T-cell (primary cell): ENCODE results near the gene UROS. TPM values are rescaled to one million over a fixed set of nuclear protein-coding genes. Genes with fewer than 3 reads are reported as not detected.
A peak's percentile ranks its signal among the peaks of the same experiment; 100 is the strongest.

ENCODE experiments used
- ATAC-seq, 4 experiments: fragments of 200-7000 bp in 3 of 4; fragments of 150-1000 bp in 1 of 4; cut with Tn5 transposase; replicated peaks in 1 of 4; 1 replicate in 3 of 4; 2 replicates in 1 of 4; pipeline ENCODE4 v1.10.0; 2021; ENCODE audit warnings: moderate library complexity in 3 of 4, mild to moderate bottlenecking in 2 of 4, moderate number of reproducible peaks in 1 of 4
- CTCF ChIA-PET, 2 donors: fragments of 300-600 bp; sonication (Branson Sonifier 250); formaldehyde crosslinking; loops; one replicate each; lab custom pipeline; 2022; ENCODE audit warnings: antibody characterized with exemption in 2 of 2; lab: Charles Lee
- POLR2A ChIA-PET, 2 donors: fragments of 300-600 bp; sonication (Branson Sonifier 250); formaldehyde crosslinking; loops; one replicate each; lab custom pipeline; 2022; ENCODE audit warnings: antibody characterized with exemption in 2 of 2; lab: Charles Lee
- DNase-seq, 35 experiments: peaks; one replicate each; pipeline versions ENCODE4 v3.0.0 to v3.0.0-alpha.2; 2013 to 2023
- H3K27ac ChIP-seq: one replicate; pipeline ENCODE4 v1.5.1; 2013; ENCODE audit warnings: low read length
- H3K27me3 ChIP-seq, 2 experiments: replicated peaks in 1 of 2; 1 replicate in 1 of 2; 2 replicates in 1 of 2; pipeline versions ENCODE4 v1.6.1 to v1.7.0; 2013; ENCODE audit warnings: low read length in 1 of 2, mixed read lengths in 1 of 2; ENCODE audit not compliant: control insufficient read depth in 2 of 2, insufficient read depth in 2 of 2; ENCODE audit errors: extremely low read depth in 1 of 2
- H3K36me3 ChIP-seq, 2 donors: 1 replicate in 1 of 2; 2 replicates in 1 of 2; pipeline versions ENCODE4 v1.6.1 to v1.7.0; 2013; ENCODE audit warnings: low read length in 1 of 2; ENCODE audit not compliant: control insufficient read depth in 2 of 2, insufficient read depth in 1 of 2; ENCODE audit errors: extremely low read depth in 1 of 2
- H3K4me1 ChIP-seq, 2 experiments: 1 replicate in 1 of 2; 2 replicates in 1 of 2; pipeline versions ENCODE4 v1.6.1 to v1.7.0; 2013; ENCODE audit warnings: low read length in 2 of 2, mixed read lengths in 1 of 2; ENCODE audit not compliant: insufficient read depth in 2 of 2, control insufficient read depth in 1 of 2; ENCODE audit errors: extremely low read depth in 1 of 2
- H3K4me3 ChIP-seq, 2 donors: 1 replicate in 1 of 2; 2 replicates in 1 of 2; pipeline versions ENCODE4 v1.5.1 to v1.7.0; 2013; ENCODE audit warnings: mild to moderate bottlenecking in 2 of 2, low read length in 1 of 2, moderate library complexity in 1 of 2; ENCODE audit not compliant: control insufficient read depth in 1 of 2; ENCODE audit errors: extremely low read depth in 1 of 2
- H3K9me3 ChIP-seq: 2 replicates; pipeline ENCODE4 v1.7.0; 2013
- H3K27ac Mint-ChIP-seq, 2 donors: one replicate each; pipeline ENCODE4 v1.8.0; 2020 to 2021; ENCODE audit warnings: mild to moderate bottlenecking in 2 of 2, mixed read lengths in 2 of 2
- H3K27me3 Mint-ChIP-seq, 2 donors: one replicate each; pipeline ENCODE4 v1.8.0; 2021 to 2022; ENCODE audit warnings: mixed read lengths in 2 of 2
- H3K36me3 Mint-ChIP-seq: one replicate; pipeline ENCODE4 v1.8.0; 2021; ENCODE audit warnings: mixed read lengths
- H3K4me1 Mint-ChIP-seq, 3 donors: one replicate each; pipeline ENCODE4 v1.8.0; 2020 to 2022; ENCODE audit warnings: mixed read lengths in 3 of 3, mild to moderate bottlenecking in 1 of 3
- H3K4me3 Mint-ChIP-seq, 3 donors: one replicate each; pipeline ENCODE4 v1.8.0; 2020 to 2022; ENCODE audit warnings: mild to moderate bottlenecking in 3 of 3, mixed read lengths in 3 of 3, moderate library complexity in 3 of 3
- H3K9me3 Mint-ChIP-seq, 3 donors: one replicate each; pipeline ENCODE4 v1.8.0; 2020 to 2022; ENCODE audit warnings: mixed read lengths in 3 of 3
- WGBS: methylation state at CpG from one replicate; pipeline ENCODE4 v1.1.5; 2013; ENCODE audit warnings: missing lambda C conversion rate; ENCODE audit not compliant: insufficient coverage; 5-methylcytosine and 5-hydroxymethylcytosine counted together
- total RNA-seq, 35 experiments: library from RNA in 6 of 35; stranded (reverse) in 6 of 35; fragments of 120-200 nt in 1 of 35; gene quantifications; one replicate each; pipeline versions ENCODE4 v1.2.1 to v1.2.4 and lab custom pipeline; 2013 to 2026

UROS gene
- total RNA-seq, 5 donors from 2014 or later (not counting 1 experiment from before 2014, with no cell fraction given): 28.9 to 39.2 (median 35.5) TPM

GRCh38 chr10:125797994-125798662, 24.9 kb downstream of the UROS start:
- Mint-ChIP-seq H3K9me3 (no peaks in the 10 kb centered on the region), H3K27ac (no peak overlapping the region), H3K4me1 (no peaks in the 10 kb centered on the region), H3K36me3 (peaks cover 43% of the 10 kb centered on the region), H3K4me3 (no peak overlapping the region), H3K27me3 (no peaks in the 10 kb centered on the region)
- Histone ChIP-seq H3K9me3 (no peaks in the 10 kb centered on the region), H3K4me3 (no peak overlapping the region), H3K27ac (no peak overlapping the region), H3K27me3 (no peaks in the 10 kb centered on the region), H3K36me3 (peaks cover 6 to 51% of the 10 kb centered on the region in 2 donors), H3K4me1 (no peaks in the 10 kb centered on the region)
- ChIA-PET CTCF (no interaction called here), POLR2A (no interaction called here)
- no peak for DNase-seq
- WGBS: 100% methylated on average over 2 of the region's 5 CpGs
- no peak for ATAC-seq

DNA sequence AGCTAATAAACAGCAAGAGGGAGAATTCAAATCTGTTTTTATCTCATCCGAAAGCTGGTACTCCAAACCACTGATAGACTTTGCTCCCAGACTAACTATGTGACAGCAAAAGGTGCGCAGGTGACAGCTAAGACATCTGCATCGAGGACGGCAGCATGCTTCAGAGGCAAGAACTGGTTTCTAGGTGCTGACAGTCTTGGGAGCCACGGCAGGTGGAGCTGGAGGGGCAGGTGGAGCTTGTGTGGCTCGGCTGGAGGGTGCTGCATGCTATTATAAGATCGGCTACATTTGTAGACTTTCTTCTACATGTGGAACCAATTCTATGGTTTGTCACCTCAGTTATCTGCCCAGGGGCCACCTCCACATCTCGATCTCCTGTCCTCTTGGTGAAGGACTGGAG, 25.6 kb downstream of the UROS start:
- Histone ChIP-seq H3K27ac (no peak overlapping the region), H3K4me3 (no peak overlapping the region), H3K27me3 (no peaks in the 10 kb centered on the region), H3K36me3 (peaks cover 11 to 48% of the 10 kb centered on the region in 2 donors), H3K9me3 (no peaks in the 10 kb centered on the region), H3K4me1 (no peaks in the 10 kb centered on the region)
- H3K4me3 Mint-ChIP-seq: no peak overlapping the region
- peaks cover 44% of the 10 kb centered on the region for H3K36me3 Mint-ChIP-seq
- WGBS: 97% methylated on average over 6 of the region's 8 CpGs
- ChIA-PET POLR2A (no interaction called here), CTCF (no interaction called here)
- ATAC-seq (no peak), DNase-seq (no peak)
- no peaks in the 10 kb centered on the region for H3K4me1 Mint-ChIP-seq
- H3K27ac Mint-ChIP-seq: no peak overlapping the region
- H3K9me3 Mint-ChIP-seq: no peaks in the 10 kb centered on the region
- no peaks in the 10 kb centered on the region for H3K27me3 Mint-ChIP-seq

GRCh38 chr10:125795637-125796190, 27.3 kb downstream of the UROS start:
- Histone ChIP-seq H3K9me3 (no peaks in the 10 kb centered on the region), H3K27ac (no peak overlapping the region), H3K36me3 (peaks cover 11 to 45% of the 10 kb centered on the region in 2 donors), H3K4me3 (no peak overlapping the region), H3K27me3 (no peaks in the 10 kb centered on the region), H3K4me1 (no peaks in the 10 kb centered on the region)
- CTCF ChIA-PET: no interaction called here
- H3K9me3 Mint-ChIP-seq: no peaks in the 10 kb centered on the region
- H3K27me3 Mint-ChIP-seq: no peaks in the 10 kb centered on the region
- 89% methylated on average over 7 of the region's 8 CpGs for WGBS
- H3K4me1 Mint-ChIP-seq: no peaks in the 10 kb centered on the region
- H3K36me3 Mint-ChIP-seq: peaks cover 52% of the 10 kb centered on the region
- no peak overlapping the region for H3K27ac Mint-ChIP-seq
- H3K4me3 Mint-ChIP-seq: no peak overlapping the region
- POLR2A ChIA-PET: no interaction called here
- ATAC-seq (no peak), DNase-seq (no peak)

GRCh38 chr10:125795128-125795527, 27.9 kb downstream of the UROS start:
- no peaks in the 10 kb centered on the region for H3K27me3 ChIP-seq
- ChIA-PET POLR2A (no interaction called here), CTCF (no interaction called here)
- no peak for DNase-seq
- H3K36me3 ChIP-seq: peaks cover 11 to 45% of the 10 kb centered on the region in 2 donors
- no peak for ATAC-seq
- H3K27me3 Mint-ChIP-seq: no peaks in the 10 kb centered on the region
- H3K4me3 Mint-ChIP-seq: no peak overlapping the region
- H3K36me3 Mint-ChIP-seq: peaks cover 51% of the 10 kb centered on the region
- no peaks in the 10 kb centered on the region for H3K9me3 ChIP-seq
- H3K4me1 Mint-ChIP-seq: peaks cover 0 to under 1% (median 0%) of the 10 kb centered on the region in 3 donors
- 100% methylated on average over 2 of the region's 2 CpGs for WGBS
- H3K27ac ChIP-seq: no peak overlapping the region
- H3K9me3 Mint-ChIP-seq: no peaks in the 10 kb centered on the region
- no peaks in the 10 kb centered on the region for H3K4me1 ChIP-seq
- no peak overlapping the region for H3K4me3 ChIP-seq
- H3K27ac Mint-ChIP-seq: no peak overlapping the region

- peaks cover 12 to 15% (median 15%) of the 10 kb centered on the region in 3 donors for H3K4me1 Mint-ChIP-seq
- H3K36me3 Mint-ChIP-seq: peaks cover 49% of the 10 kb centered on the region
- Histone ChIP-seq H3K4me1 (peaks cover 2 to 14% of the 10 kb centered on the region in 2 experiments), H3K4me3 (no peak overlapping the region), H3K27ac (peak overlapping the region; percentile 4), H3K27me3 (no peaks in the 10 kb centered on the region), H3K36me3 (peaks cover 14 to 39% of the 10 kb centered on the region in 2 donors), H3K9me3 (no peaks in the 10 kb centered on the region)
- peak overlapping the region in 1 of 2 donors; percentile 43 for H3K27ac Mint-ChIP-seq
- CTCF ChIA-PET: no interaction called here
- ATAC-seq (no peak), DNase-seq (peak in 2 of 35 experiments; percentile 4 to 19)
- no peaks in the 10 kb centered on the region for H3K27me3 Mint-ChIP-seq
- 81% methylated on average over 13 of the region's 14 CpGs for WGBS
- H3K4me3 Mint-ChIP-seq: no peak overlapping the region
- H3K9me3 Mint-ChIP-seq: no peaks in the 10 kb centered on the region
- POLR2A ChIA-PET: no interaction called here
These were observed 30.4 kb downstream of the UROS start for GRCh38 chr10:125792342-125793300.
